Body of pancreas (tissue), 4 donors: ENCODE data around the gene CRACDL.

ENCODE experiments used
- CTCF ChIP-seq, 7 experiments: fragments of 450-650 bp in 4 of 7; fragments of 200-600 bp in 3 of 7; sonication (generic) in 3 of 7; IDR thresholded peaks; one replicate each; pipeline ENCODE4 v1.5.1; 2016 to 2019; ENCODE audit warnings: antibody characterized with exemption in 7 of 7
- POLR2A ChIP-seq, 3 donors: fragments of 450-650 bp; IDR thresholded peaks; one replicate each; pipeline ENCODE4 v1.6.1; 2016; ENCODE audit warnings: antibody characterized with exemption in 3 of 3, mild to moderate bottlenecking in 2 of 3

DNA sequence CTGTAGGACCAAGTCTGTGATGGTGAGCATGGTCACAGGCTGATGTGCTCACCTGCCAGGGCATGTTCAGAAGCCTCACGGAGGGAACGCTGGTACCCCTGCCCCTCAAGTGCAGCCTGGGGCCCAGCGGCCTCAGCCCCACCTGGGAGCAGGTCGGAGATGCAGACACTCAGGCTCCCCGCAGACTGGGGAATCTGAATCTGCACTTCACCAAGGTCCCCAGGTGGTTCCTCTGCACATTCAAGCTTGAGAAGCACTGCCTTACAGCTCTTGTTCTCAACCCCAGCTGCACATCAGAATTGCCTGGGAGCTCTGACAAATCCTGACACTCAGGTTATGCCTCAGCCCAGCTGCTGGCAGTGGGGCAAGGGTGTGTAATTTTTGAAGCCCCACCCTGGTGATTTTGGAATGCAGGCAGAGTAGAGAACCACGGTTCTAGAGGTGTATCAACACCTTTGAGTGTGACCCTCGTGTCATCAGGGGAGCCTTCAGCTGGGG lies 54.8 kb downstream of the CRACDL start:
- TF ChIP-seq CTCF (IDR thresholded peaks at IDR 0.05) (no peak), POLR2A (IDR thresholded peaks at IDR 0.05) (no peak)
